ENCODE measurements around the gene PHACTR4.
A peak's percentile ranks its signal among the peaks of the same experiment; 100 is the strongest.
"Not testable (repeated sequence)": the region's sequence is repeated elsewhere in the genome, so short reads cannot be mapped to it uniquely, and the experiment has no call there.

PHACTR4 gene

DNA sequence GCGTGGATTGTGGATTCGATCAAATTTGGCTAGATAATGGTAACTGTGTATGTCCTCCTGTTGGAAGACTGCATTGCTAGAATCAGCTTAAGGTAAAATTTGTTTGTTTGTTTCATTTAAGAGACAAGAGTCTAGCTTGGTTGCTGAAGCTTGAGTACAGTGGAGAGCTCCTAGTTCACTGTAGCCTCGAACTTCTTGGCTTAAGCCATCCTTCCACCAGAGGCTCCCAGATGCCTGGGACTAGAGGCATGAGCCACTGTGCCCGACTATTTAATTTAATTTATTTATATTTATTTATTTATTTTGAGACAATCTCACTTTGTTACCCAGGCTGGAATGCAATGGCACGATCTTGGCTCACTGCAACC, 1.5 kb downstream of the PHACTR4 start:
- Histone ChIP-seq H3K27ac (ENCODE audit: low read depth, low read length) (no peak overlapping the region), H3K9me3 (ENCODE audit: control insufficient read depth, insufficient read depth, low read depth, low read length) (no peaks in the 10 kb centered on the region), H3K27me3 (ENCODE audit: control insufficient read depth, insufficient read depth, low read length) (no peaks in the 10 kb centered on the region), H3K9ac (ENCODE audit: low read length) (peak overlapping the region; percentile 97), H3K4me3 (ENCODE audit: low read depth, low read length) (peak overlapping the region; percentile 92), H3K4me1 (ENCODE audit: control insufficient read depth, insufficient read depth, low read length) (peaks cover 21% of the 10 kb centered on the region), H3K36me3 (ENCODE audit: control insufficient read depth, insufficient read depth, low read length) (peaks cover 4% of the 10 kb centered on the region; the same call in 1 of the 2 replicates)

DNA sequence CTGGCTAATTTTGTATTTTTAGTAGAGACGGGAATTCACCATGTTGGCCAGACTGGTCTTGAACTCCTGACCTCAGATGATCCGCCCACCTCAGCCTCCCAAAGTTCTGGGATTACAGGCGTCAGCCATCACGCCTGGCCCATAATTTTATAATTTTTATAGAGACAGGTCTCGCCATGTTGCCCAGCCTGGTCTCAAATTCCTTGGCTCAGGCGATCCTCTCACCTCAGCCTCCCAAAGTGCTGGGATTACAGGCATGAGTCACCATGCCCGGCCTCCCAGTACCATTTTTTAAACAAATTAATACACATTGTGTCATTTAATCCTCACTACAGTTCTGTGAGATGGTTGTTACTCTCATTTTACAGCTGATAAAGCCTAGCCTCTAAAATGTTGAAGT, 3.9 kb downstream of the PHACTR4 start:
- H3K27me3 ChIP-seq (ENCODE audit: control insufficient read depth, insufficient read depth, low read length); H3K36me3 ChIP-seq (ENCODE audit: control insufficient read depth, insufficient read depth, low read length); H3K9ac ChIP-seq (ENCODE audit: low read length); H3K4me3 ChIP-seq (ENCODE audit: low read depth, low read length); H3K9me3 ChIP-seq (ENCODE audit: control insufficient read depth, insufficient read depth, low read depth, low read length): not testable (repeated sequence)
- Histone ChIP-seq H3K4me1 (ENCODE audit: control insufficient read depth, insufficient read depth, low read length) (peaks cover 21% of the 10 kb centered on the region), H3K27ac (ENCODE audit: low read depth, low read length) (peak overlapping the region; percentile 9; the same call in 1 of the 2 replicates)

DNA sequence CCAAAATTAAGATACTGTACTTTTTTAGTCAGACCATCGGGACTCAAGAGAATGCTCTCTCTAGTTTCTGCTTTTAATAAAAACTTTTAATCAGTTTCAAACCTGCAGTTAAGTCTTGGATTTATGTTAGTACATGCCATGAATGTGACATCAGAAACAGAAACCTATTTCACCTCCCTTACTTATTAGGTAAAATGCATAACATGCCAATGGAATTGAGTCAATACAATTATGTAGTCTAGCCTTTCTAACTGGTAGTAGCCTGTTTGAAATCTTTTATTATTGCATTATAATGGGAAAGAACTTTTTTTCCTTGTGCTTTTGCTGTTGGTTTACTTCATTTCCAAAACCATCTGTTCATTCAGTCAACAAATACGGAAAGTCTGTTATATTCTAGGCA, 4.8 kb downstream of the PHACTR4 start:
- Histone ChIP-seq H3K4me3 (ENCODE audit: low read depth, low read length) (no peak overlapping the region), H3K4me1 (ENCODE audit: control insufficient read depth, insufficient read depth, low read length) (peaks cover 16% of the 10 kb centered on the region), H3K9ac (ENCODE audit: low read length) (no peak overlapping the region), H3K27me3 (ENCODE audit: control insufficient read depth, insufficient read depth, low read length) (no peaks in the 10 kb centered on the region), H3K27ac (ENCODE audit: low read depth, low read length) (no peak overlapping the region), H3K9me3 (ENCODE audit: control insufficient read depth, insufficient read depth, low read depth, low read length) (no peaks in the 10 kb centered on the region), H3K36me3 (ENCODE audit: control insufficient read depth, insufficient read depth, low read length) (peaks cover 4% of the 10 kb centered on the region; the same call in 1 of the 2 replicates)

DNA sequence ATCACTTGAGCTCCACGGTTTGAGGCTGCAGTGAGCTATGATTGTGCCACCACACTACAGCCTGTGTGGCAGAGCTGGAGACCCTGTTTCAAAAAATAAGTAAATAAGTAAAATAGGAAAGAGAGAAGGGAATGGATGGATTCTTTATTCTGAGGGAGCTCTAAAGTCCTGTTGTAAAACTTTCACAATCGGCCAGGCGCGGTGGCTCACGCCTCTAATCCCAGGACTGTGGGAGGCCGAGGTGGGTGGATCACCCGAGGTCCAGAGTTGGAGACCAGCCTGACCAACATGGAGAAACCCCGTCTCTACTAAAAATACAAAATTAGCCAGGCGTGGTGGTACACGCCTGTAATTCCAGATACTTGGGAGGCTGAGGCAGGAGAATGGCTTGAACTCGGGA, 6.1 kb downstream of the PHACTR4 start:
- H3K27me3 ChIP-seq (ENCODE audit: control insufficient read depth, insufficient read depth, low read length); H3K9me3 ChIP-seq (ENCODE audit: control insufficient read depth, insufficient read depth, low read depth, low read length); H3K27ac ChIP-seq (ENCODE audit: low read depth, low read length); H3K4me3 ChIP-seq (ENCODE audit: low read depth, low read length); H3K9ac ChIP-seq (ENCODE audit: low read length); H3K36me3 ChIP-seq (ENCODE audit: control insufficient read depth, insufficient read depth, low read length): not testable (repeated sequence)
- peaks cover 15% of the 10 kb centered on the region; the same call in 1 of the 2 replicates for H3K4me1 ChIP-seq (ENCODE audit: control insufficient read depth, insufficient read depth, low read length)

DNA sequence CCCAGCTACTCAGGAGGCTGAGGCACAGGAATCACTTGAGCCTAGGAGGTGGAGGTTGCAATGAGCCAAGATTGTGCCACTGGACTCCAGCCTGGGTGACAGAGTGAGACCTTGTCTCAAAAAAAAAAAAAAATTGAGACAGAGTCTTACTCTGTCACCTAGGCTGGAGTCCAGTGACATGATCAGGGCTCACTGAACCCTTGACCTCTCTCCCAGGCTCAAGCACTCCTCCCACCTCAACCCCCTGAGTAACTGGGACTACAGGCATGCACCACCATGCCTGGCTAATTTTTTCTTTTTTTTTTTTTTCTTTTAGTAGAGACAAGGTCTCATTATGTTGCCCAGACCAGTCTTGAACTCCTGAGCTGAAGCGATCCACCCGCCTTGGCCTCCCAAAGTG, 6.7 kb downstream of the PHACTR4 start:
- H3K4me1 ChIP-seq (ENCODE audit: control insufficient read depth, insufficient read depth, low read length): peaks cover 12% of the 10 kb centered on the region; the same call in 1 of the 2 replicates
- not testable (repeated sequence) for H3K9me3 ChIP-seq (ENCODE audit: control insufficient read depth, insufficient read depth, low read depth, low read length); H3K27ac ChIP-seq (ENCODE audit: low read depth, low read length); H3K9ac ChIP-seq (ENCODE audit: low read length); H3K36me3 ChIP-seq (ENCODE audit: control insufficient read depth, insufficient read depth, low read length); H3K27me3 ChIP-seq (ENCODE audit: control insufficient read depth, insufficient read depth, low read length); H3K4me3 ChIP-seq (ENCODE audit: low read depth, low read length)

DNA sequence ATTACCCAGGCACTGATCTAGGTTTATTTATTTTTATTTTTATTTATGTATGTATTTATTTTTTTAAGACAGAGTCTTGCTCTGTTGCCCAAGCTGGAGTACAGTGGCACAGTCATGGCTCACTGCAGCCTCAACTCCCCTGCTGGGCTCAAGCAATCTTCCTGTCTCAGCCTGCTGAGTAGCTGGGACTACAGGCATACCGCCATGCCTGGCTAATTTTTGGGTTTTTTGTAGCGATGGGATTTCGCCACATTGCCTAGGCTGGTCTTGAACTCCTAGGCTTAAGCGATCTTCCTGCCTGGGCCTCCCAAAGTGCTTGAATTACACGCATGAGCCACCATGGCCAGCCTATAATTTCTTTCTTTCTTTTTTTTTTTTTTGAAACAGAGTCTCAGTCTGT, 9.4 kb downstream of the PHACTR4 start:
- H3K36me3 ChIP-seq (ENCODE audit: control insufficient read depth, insufficient read depth, low read length): no peaks in the 10 kb centered on the region; the same call in 1 of the 2 replicates

DNA sequence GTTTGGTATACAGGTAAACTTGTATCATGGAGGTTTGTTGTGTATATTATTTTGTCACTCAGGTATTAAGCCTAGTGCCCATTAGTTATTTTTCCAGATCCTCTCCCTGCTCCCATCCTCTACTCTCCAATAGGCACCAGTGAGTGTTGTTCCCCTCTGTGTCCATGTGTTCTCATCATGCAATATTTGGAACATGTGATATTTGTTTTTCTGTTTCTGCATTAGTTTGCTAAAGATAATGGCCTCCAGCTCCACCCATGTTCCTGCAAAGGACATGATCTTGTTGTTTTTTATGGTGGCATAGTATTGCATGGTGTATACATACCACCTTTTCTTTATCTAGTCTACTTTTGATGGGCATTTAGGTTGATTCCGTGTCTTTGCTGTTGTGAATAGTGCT, 10.9 kb downstream of the PHACTR4 start:
- Histone ChIP-seq H3K4me3 (ENCODE audit: low read depth, low read length) (no peak overlapping the region), H3K36me3 (ENCODE audit: control insufficient read depth, insufficient read depth, low read length) (no peaks in the 10 kb centered on the region; the same call in 1 of the 2 replicates), H3K27me3 (ENCODE audit: control insufficient read depth, insufficient read depth, low read length) (no peaks in the 10 kb centered on the region), H3K4me1 (ENCODE audit: control insufficient read depth, insufficient read depth, low read length) (no peaks in the 10 kb centered on the region), H3K9ac (ENCODE audit: low read length) (no peak overlapping the region), H3K9me3 (ENCODE audit: control insufficient read depth, insufficient read depth, low read depth, low read length) (peaks cover 3% of the 10 kb centered on the region; the same call in 1 of the 2 replicates), H3K27ac (ENCODE audit: low read depth, low read length) (no peak overlapping the region)

More for the DNA sequence above, 9.4 kb downstream of the PHACTR4 start:
- H3K4me3 ChIP-seq (ENCODE audit: low read depth, low read length): no peak overlapping the region
- H3K27ac ChIP-seq (ENCODE audit: low read depth, low read length): no peak overlapping the region
- H3K4me1 ChIP-seq (ENCODE audit: control insufficient read depth, insufficient read depth, low read length): peaks cover 8% of the 10 kb centered on the region; the same call in 1 of the 2 replicates
- no peak overlapping the region for H3K9ac ChIP-seq (ENCODE audit: low read length)
- H3K27me3 ChIP-seq (ENCODE audit: control insufficient read depth, insufficient read depth, low read length): no peaks in the 10 kb centered on the region
- H3K9me3 ChIP-seq (ENCODE audit: control insufficient read depth, insufficient read depth, low read depth, low read length): peaks cover 3% of the 10 kb centered on the region; the same call in 1 of the 2 replicates

DNA sequence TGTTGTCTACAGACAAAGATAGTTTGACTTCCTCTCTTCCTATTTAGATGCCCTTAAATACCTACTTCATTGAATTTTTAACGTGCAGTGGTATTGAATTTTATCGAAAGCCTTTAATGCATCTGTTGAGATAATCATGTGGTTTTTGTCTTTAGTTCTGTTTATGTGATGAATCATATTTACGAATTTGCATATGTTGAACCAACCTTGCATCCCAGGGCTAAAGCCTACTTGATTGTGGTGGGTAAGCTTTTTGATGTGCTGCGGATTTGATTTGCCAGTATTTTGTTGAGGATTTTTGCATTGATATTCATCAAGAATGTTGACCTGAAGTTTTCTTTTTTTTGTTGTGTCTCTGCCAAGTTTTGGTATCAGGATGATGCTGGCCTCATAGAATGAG, 14.2 kb downstream of the PHACTR4 start:
- H3K4me1 ChIP-seq (ENCODE audit: control insufficient read depth, insufficient read depth, low read length); H3K27me3 ChIP-seq (ENCODE audit: control insufficient read depth, insufficient read depth, low read length); H3K4me3 ChIP-seq (ENCODE audit: low read depth, low read length); H3K9me3 ChIP-seq (ENCODE audit: control insufficient read depth, insufficient read depth, low read depth, low read length); H3K36me3 ChIP-seq (ENCODE audit: control insufficient read depth, insufficient read depth, low read length); H3K9ac ChIP-seq (ENCODE audit: low read length); H3K27ac ChIP-seq (ENCODE audit: low read depth, low read length): not testable (repeated sequence)

DNA sequence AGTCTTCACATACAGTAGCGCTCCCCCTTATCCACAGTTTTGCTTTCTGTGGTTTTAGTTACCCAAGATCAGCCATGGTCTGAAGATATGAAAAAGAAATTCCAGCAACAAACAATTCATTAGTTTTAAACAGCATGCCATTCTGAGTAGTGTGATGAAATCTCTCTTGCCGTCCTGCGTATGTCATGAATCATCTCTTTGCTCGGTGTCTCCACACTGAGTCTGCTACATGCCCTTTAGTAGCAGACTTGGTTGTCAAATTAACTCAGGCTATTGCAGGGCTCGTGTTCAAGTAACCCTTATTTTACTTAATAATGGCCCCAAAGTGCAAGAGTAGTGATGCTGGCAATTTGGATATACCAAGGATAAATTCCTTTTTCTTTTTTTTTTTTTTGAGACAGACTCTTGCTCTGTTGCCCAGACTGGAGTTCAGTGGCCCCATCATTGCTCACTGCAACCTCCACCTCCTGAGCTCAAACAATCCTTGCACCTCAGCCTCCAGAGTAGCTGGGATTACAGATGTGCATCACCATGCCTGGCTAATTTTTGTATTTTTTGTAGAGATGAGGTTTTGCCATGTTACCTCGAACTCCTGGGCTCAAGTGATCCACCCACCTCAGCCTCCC, 22.6 kb downstream of the PHACTR4 start:
- H3K27ac ChIP-seq (ENCODE audit: low read depth, low read length): no peak overlapping the region
- peaks cover 2% of the 10 kb centered on the region; the same call in 1 of the 2 replicates for H3K36me3 ChIP-seq (ENCODE audit: control insufficient read depth, insufficient read depth, low read length)
- H3K4me3 ChIP-seq (ENCODE audit: low read depth, low read length): no peak overlapping the region
- H3K9me3 ChIP-seq (ENCODE audit: control insufficient read depth, insufficient read depth, low read depth, low read length): no peaks in the 10 kb centered on the region
- no peak overlapping the region for H3K9ac ChIP-seq (ENCODE audit: low read length)
- H3K4me1 ChIP-seq (ENCODE audit: control insufficient read depth, insufficient read depth, low read length): no peaks in the 10 kb centered on the region
- H3K27me3 ChIP-seq (ENCODE audit: control insufficient read depth, insufficient read depth, low read length): no peaks in the 10 kb centered on the region

DNA sequence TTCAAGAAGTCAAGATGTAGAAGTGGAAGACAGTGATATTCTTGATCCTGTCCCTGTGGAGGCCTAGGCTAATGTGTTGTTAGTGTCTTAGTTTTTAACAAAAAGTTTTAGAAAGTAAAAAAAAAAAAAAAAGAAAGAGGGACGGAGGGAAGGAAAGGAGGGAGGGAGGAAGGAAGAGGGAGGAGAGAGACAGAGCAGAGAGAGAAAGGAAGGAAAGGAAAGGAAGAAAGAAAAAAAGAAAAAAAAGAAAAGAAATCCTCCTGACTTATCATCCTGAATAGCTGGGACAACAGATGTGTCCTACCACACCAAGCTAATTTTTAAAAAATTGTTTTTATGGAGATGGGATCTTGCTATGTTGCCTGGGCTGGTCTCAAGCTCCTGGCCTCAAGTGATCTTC, 24.6 kb downstream of the PHACTR4 start:
- no peak overlapping the region for H3K9ac ChIP-seq (ENCODE audit: low read length)
- H3K27me3 ChIP-seq (ENCODE audit: control insufficient read depth, insufficient read depth, low read length): no peaks in the 10 kb centered on the region
- no peaks in the 10 kb centered on the region for H3K9me3 ChIP-seq (ENCODE audit: control insufficient read depth, insufficient read depth, low read depth, low read length)
- H3K4me1 ChIP-seq (ENCODE audit: control insufficient read depth, insufficient read depth, low read length): no peaks in the 10 kb centered on the region
- no peak overlapping the region for H3K4me3 ChIP-seq (ENCODE audit: low read depth, low read length)
- no peak overlapping the region for H3K27ac ChIP-seq (ENCODE audit: low read depth, low read length)
- H3K36me3 ChIP-seq (ENCODE audit: control insufficient read depth, insufficient read depth, low read length): 0 out of 2 replicates have a peak, but pooled peaks cover 4% of the 10 kb centered on the region

DNA sequence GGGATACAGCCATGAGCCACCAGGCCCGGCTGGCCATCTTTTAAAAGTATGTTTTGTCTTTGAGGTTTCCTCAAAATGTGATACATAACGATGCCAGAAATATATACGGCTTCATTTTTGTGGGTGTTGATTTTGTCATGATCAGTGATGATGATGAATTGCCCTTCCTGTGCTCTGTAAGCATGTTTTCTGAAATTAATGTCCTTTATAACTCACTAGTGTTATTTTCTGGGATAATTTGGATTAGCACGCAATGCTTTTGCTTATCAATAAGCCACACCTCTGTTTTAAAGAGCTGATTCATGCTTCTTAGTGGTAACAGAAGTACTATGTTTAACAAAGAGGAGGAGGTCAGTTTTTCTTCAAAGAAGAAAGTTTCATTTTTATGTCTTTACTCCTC, 25.6 kb downstream of the PHACTR4 start:
- Histone ChIP-seq H3K4me1 (ENCODE audit: control insufficient read depth, insufficient read depth, low read length) (peaks cover 7% of the 10 kb centered on the region), H3K9ac (ENCODE audit: low read length) (no peak overlapping the region), H3K27me3 (ENCODE audit: control insufficient read depth, insufficient read depth, low read length) (no peaks in the 10 kb centered on the region), H3K4me3 (ENCODE audit: low read depth, low read length) (no peak overlapping the region), H3K9me3 (ENCODE audit: control insufficient read depth, insufficient read depth, low read depth, low read length) (no peaks in the 10 kb centered on the region), H3K36me3 (ENCODE audit: control insufficient read depth, insufficient read depth, low read length) (0 out of 2 replicates have a peak, but pooled peaks cover 4% of the 10 kb centered on the region), H3K27ac (ENCODE audit: low read depth, low read length) (no peak overlapping the region)

Measured in HUES6 (cell line).